A673 (cell line): ENCODE results near the gene STARD3.

Experiments
- EZH2 ChIP-seq: fragments of 200-600 bp; sonication (generic); IDR thresholded peaks from 2 replicates; pipeline ENCODE4 v1.6.1; 2017; ENCODE audit warnings: borderline replicate concordance, low read depth, mild to moderate bottlenecking, mixed read lengths, antibody characterized with exemption, low read length; ENCODE audit not compliant: poor library complexity, severe bottlenecking
- TF ChIP-seq, protein P1 (sequence below): fragments of 300-800, 200-600 bp; sonication (generic); conservative IDR thresholded peaks from 2 replicates; pipeline ENCODE4 v1.5.1; 2017; ENCODE audit warnings: low read depth, mild to moderate bottlenecking, antibody characterized with exemption, low read length, moderate library complexity, mixed read lengths

DNA sequence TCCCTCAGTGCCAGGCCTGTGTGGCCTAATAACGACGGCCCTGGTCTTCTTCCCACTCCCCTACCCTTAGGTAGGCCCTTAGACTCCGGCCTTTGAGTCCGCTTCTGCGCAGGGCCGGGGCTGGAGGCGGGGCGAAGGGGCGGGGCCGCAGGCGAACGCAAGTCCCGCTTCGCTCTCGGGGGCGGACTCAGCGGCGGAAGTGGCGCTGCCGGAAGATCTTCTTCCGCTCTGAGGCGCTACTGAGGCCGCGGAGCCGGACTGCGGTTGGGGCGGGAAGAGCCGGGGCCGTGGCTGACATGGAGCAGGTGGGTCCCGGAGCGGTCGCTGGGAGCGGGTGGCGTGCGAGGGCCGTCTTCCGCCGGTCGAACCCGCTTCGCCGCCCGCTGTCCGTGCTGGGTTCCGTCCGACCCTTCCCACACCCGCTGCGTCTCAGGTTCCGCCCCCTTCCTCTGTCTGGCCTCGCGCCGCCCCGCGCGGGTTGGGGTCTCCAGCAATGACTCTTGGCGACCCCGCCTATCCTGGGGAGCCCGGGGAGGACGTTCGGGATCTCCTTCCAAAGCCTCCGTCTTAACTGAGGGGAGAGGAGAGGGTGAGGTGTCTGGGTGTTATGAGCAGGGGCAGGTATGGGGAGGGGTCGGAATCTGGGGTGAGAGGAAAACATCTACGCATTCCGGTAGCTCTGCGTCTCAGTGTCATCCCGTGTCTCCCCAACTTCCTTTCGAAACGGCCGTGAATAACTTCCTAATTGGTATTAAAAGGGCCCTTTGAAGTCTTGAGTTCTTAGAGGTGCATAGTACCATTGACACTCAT lies at the start of gene STARD3:
- TF ChIP-seq, protein P1, sequence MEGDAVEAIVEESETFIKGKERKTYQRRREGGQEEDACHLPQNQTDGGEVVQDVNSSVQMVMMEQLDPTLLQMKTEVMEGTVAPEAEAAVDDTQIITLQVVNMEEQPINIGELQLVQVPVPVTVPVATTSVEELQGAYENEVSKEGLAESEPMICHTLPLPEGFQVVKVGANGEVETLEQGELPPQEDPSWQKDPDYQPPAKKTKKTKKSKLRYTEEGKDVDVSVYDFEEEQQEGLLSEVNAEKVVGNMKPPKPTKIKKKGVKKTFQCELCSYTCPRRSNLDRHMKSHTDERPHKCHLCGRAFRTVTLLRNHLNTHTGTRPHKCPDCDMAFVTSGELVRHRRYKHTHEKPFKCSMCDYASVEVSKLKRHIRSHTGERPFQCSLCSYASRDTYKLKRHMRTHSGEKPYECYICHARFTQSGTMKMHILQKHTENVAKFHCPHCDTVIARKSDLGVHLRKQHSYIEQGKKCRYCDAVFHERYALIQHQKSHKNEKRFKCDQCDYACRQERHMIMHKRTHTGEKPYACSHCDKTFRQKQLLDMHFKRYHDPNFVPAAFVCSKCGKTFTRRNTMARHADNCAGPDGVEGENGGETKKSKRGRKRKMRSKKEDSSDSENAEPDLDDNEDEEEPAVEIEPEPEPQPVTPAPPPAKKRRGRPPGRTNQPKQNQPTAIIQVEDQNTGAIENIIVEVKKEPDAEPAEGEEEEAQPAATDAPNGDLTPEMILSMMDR = no peak
- TF ChIP-seq EZH2 = no peak
